ENCODE results near the gene SIVA1.

SIVA1 gene

DNA sequence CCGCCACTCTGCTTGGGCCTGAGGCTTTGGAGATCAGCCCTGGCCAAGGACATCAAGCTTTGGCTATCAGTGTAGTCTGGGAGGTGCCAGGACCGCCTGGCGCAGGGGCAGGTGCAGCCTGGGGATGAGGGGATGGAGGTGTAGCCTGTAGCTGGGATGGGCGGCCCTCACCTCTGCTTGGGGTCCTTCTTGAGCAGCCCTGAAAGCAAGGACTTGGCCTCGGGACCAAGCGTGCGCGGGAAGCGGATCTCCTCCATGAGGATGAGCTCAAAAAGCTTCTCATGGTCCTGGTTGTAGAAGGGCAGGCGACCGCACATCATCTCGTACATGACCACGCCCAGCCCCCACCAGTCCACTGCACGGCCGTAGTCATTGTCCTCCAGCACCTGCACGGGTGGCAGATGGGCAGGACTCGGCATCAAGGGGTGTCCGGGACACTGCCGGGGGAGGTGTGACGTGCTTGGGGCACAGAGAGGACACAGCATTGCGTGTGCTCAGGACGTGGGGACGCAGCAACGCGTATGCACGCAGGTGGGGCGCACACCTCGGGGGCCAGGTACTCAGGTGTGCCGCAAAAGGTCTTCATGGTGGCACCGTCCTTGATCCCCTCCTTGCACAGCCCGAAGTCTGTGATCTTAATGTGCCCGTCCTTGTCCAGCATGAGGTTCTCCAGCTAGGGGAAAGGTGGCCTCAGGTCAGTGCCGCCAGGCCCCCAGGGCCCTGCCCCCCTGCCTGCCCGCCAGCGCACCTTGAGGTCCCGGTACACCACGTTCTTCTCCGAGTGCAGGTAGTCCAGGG, 20.0 kb downstream of the SIVA1 start:
- DNase-seq (no peak), ATAC-seq (replicated peaks) (no peak)
- Mint-ChIP-seq H3K4me1 (peaks cover 12 to 17% of the 10 kb centered on the region in 2 donors), H3K27me3 (no peaks in the 10 kb centered on the region), H3K9me3 (peaks cover 3 to 4% of the 10 kb centered on the region in 2 donors), H3K36me3 (peaks cover 50 to 58% of the 10 kb centered on the region in 2 donors), H3K27ac (peak overlapping the region; percentile 20), H3K4me3 (no peak overlapping the region)

DNA sequence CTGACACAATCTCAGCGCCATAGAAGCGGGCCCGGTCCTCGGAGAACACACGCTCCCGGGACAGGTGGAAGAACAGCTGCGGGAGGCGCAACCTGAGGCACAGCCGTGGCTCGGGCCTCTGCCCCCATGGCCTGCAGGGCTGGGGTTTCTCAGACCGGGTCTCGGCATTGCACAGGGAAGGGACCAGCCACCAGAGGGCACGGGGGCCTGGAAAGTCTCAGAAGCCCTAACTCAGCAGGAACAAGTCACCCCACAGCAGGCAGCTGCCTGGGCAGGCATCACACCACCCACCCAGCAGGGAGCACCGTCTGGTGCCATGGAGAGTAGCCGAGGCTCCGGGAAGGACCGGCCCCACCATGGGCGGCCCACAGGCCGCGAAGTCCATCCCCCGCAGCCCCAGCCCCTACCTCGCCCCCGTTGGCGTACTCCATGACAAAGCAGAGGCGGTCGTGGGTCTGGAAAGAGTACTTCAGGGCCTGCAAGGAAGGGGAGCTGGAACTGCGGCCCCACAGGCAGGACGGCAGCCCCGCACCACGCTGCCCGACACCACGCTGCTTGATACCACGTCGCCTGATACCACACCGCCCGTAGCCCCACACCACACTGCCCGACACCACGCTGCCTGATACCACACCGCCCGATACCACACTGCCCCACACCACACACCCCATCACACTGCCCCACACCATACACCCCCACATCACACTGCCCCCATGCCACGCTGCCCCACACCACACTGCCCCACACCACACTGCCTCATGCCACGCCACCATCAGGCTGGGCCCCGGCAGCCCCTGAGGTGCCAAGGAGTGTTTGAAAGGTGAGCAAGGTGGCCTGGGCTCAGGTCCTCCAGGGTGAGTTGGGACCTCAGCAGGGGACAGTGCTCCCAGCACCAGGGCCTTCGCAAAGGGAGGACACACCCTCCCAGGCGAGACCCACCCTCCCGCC, 20.8 kb downstream of the SIVA1 start:
- Mint-ChIP-seq H3K9me3 (peaks cover 3 to 4% of the 10 kb centered on the region in 2 donors), H3K36me3 (peaks cover 51 to 58% of the 10 kb centered on the region in 2 donors), H3K4me1 (peaks cover 10% of the 10 kb centered on the region in 2 donors), H3K27ac (peak overlapping the region; percentile 20), H3K4me3 (peak overlapping the region in 1 of 2 donors; percentile 25), H3K27me3 (no peaks in the 10 kb centered on the region)
- DNase-seq (no peak), ATAC-seq (replicated peaks) (no peak)

DNA sequence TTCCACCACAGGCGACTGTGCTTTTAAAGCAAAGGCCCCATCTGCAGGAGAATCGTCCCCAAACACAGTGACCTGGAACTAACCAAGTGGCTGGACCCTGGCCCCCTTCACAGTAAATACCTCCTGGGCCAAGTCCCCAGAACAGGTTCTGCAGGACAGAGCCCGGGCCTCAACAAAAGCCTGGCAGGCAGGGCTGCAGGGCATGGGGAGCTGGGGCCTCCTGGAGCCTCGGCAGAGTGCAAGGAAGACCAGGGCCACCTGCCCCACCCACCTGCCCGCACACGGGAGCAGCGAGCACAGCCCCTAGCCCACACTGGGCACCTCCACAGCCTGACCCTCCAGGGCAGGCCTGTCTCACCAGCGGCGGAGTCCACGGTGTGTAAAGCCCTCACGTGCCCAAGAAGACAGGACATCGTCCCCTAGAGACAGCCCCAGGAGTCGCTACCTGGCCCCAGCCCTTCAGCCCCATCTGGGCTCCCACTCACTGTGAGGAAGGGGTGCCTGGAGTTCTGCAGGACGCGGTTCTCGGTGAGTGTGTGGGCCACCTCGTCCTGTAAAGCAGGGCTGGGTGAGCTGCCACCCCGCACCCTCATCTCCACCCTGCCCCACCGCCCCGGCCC, 21.6 kb downstream of the SIVA1 start:
- no peak for DNase-seq
- H3K27ac Mint-ChIP-seq: no peak overlapping the region

DNA sequence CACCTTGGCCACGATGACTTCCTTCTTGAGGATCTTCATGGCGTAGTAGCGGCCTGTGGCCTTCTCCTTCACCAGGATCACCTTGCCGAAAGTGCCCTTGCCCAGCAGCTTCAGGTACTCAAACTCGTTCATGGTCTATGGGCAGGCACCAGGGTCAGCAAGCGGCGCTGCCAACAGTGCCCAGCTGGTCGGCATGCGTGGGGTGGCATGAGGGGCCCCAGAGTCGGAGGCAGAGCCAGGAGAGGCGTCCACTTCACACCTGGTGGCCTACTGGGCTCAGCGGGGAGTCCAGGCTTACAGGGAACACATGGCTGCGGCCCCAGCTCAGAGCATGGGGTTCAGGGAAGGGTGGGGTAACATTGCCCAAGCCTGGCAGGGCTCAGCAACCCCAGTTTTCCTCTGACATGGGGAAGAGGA, 22.1 kb downstream of the SIVA1 start:
- Mint-ChIP-seq H3K36me3 (peaks cover 48 to 50% of the 10 kb centered on the region in 2 donors), H3K9me3 (peaks cover 3 to 4% of the 10 kb centered on the region in 2 donors), H3K27ac (no peak overlapping the region), H3K4me3 (no peak overlapping the region), H3K27me3 (no peaks in the 10 kb centered on the region), H3K4me1 (peaks cover 0 to 4% of the 10 kb centered on the region in 2 donors)
- ATAC-seq (replicated peaks) (no peak), DNase-seq (no peak)

More for the DNA sequence above, 21.6 kb downstream of the SIVA1 start:
- H3K4me1 Mint-ChIP-seq: peaks cover 2 to 6% of the 10 kb centered on the region in 2 donors
- no peak for ATAC-seq (replicated peaks)
- no peak overlapping the region for H3K4me3 Mint-ChIP-seq
- H3K9me3 Mint-ChIP-seq: peaks cover 3 to 4% of the 10 kb centered on the region in 2 donors
- H3K36me3 Mint-ChIP-seq: peaks cover 51 to 55% of the 10 kb centered on the region in 2 donors
- H3K27me3 Mint-ChIP-seq: no peaks in the 10 kb centered on the region

DNA sequence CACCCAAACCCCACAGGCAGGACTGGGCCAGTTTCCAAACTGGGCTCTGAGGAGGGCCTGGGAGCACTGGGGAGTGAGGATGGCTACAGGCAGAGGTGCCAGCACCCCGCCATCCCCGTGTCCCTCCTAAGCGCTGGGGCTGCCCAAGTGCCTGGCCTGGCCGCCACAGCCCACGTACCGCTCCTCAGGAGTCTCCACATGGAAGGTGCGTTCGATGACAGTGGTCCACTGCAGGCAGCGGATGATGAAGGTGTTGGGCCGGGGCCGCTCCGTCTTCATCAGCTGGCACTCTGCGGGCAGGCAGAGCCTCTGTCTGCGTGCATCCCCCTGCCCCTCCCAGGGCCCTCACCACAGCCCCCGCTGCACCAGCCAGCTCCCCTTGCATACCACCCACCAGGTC, 23.5 kb downstream of the SIVA1 start:
- DNase-seq: no peak
- H3K4me1 Mint-ChIP-seq: peaks cover 0 to 2% of the 10 kb centered on the region in 2 donors
- no peaks in the 10 kb centered on the region for H3K9me3 Mint-ChIP-seq
- no peak for ATAC-seq (replicated peaks)
- no peak overlapping the region for H3K4me3 Mint-ChIP-seq
- H3K36me3 Mint-ChIP-seq: peaks cover 38 to 42% of the 10 kb centered on the region in 2 donors
- no peak overlapping the region for H3K27ac Mint-ChIP-seq
- H3K27me3 Mint-ChIP-seq: no peaks in the 10 kb centered on the region

DNA sequence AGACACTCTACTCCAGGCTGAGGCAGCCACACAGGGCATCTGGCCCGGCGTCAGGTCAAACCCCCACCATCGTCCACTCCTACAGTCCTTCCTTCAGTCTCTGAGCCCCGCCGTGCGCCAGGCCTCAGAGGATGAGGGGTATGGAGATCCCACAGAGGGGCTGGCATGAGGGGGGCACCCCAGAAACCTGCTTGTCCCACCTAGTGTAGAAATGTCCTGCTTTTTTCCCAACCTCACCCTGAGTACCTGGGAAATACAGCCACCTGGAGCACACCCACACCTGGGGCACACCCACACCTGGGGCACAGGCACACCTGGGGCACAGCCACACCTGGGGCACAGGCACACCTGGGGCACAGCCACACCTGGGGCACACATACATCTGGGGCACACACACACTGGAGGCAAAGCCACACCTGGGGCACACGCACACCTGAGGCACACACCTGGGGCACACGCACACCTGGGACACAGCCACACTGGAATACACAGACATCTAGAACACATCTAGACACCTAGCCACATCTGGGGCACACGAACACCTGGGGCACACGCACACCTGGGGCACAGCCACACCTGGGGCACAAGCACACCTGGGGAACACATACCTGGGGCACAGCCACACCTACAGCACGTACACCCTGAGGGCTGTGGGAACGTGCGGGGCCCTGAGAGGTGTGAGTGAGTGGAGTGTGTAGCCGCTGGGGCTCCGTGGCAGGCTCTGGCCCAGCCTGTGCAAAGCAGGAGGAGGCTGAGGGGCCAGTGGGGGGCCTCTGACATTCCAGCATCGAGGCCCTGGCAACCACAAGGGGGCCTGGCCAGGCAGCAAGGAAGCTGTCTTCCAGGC, 24.2 kb downstream of the SIVA1 start:
- ATAC-seq (replicated peaks) (no peak), DNase-seq (no peak)
- Mint-ChIP-seq H3K27me3 (no peaks in the 10 kb centered on the region), H3K27ac (no peak overlapping the region), H3K36me3 (peaks cover 30 to 35% of the 10 kb centered on the region in 2 donors), H3K4me3 (no peak overlapping the region), H3K4me1 (peaks cover 0 to 2% of the 10 kb centered on the region in 2 donors), H3K9me3 (no peaks in the 10 kb centered on the region)

DNA sequence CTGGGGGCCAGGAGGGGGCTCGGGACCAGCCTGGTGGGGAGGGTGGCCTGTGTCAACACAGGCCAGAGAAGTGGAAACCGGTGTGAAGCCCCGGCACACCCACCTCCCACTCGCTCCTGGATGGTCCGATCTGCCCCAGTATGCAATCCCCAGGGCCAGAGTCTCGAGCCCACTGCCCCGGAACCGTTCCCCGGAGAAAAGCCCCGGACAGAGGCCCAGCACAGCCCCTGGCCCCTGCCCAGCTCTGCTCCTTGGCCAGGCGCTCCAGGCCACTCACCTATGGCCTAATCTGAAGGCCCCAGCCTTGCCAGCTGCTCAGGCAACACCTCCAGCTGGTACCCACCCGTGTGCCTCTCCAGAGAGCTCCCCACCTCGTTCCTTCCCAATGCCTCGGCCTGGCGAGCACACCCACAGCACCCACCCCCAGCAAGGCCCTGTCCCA, 24.9 kb downstream of the SIVA1 start:
- DNase-seq: no peak
- Mint-ChIP-seq H3K4me1 (peaks cover 2% of the 10 kb centered on the region in 2 donors), H3K4me3 (no peak overlapping the region), H3K27ac (no peak overlapping the region), H3K9me3 (no peaks in the 10 kb centered on the region), H3K36me3 (peaks cover 24 to 29% of the 10 kb centered on the region in 2 donors), H3K27me3 (no peaks in the 10 kb centered on the region)
- no peak for ATAC-seq (replicated peaks)

DNA sequence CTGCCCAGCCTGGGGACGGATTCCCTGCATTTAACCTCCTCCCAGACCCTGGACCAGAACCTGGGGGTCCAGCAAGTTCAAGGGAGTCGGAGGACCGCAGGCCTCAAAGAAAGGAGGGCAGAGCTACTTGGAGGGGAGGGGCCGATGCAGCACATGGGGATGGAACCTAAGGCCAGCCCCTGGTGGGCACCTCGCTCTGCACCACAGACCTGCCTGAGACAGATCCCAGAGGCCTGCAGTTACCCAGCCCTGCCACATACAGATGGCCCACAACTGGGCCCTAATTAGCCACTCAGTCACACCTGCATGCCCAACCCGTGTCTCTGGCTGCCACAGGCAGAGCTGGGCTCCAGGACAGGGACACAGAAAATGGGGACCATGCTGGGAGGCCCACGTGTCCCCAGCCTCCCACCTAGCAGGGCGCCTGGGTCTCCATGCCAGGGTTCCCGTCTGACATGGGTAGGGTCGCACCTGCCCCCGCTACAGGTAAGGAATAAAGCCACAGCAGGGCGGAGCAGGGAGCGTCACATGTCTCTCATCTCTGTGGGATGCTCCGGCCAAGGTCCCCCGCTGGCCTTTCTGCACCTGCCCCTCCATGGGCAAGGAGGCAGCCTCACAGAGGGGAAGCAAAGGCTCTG, 25.9 kb downstream of the SIVA1 start:
- ATAC-seq (replicated peaks): peak in 1 of 2 donors; percentile 25
- H3K4me3 Mint-ChIP-seq: no peak overlapping the region

DNA sequence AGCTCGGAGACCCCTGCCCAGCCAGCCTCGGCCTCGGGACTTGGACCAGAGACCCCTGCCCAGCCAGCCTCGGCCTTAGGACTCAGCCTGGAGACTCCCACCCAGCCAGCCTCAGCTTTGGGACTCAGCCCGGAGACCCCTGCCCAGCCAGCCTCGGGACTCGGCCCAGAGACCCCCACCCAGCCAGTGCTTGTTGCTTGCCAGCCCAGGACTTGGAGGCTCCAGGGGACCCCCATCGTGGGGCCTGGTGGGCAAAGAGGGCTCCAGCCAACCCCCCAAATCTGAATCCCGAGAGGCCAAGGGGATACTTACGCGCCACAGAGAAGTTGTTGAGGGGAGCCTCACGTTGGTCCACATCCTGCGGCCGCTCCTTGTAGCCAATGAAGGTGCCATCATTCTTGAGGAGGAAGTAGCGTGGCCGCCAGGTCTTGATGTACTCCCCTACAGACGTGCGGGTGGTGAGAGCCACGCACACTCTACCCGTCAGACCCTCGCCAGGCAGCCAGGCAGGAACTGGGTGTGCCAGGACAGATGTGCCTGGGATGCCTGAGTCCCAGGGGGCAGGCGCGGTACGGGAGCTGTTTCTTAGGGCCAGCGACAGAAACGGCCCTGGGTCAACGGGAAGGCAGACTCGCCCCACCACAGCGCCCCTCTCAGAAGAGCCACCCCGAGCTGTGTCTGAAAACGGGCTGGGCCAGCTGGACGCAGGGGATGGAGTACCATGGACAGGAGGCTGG, 27.0 kb downstream of the SIVA1 start:
- peaks cover 2 to 5% of the 10 kb centered on the region in 2 donors for H3K4me1 Mint-ChIP-seq
- H3K27me3 Mint-ChIP-seq: no peaks in the 10 kb centered on the region
- no peak for DNase-seq
- H3K9me3 Mint-ChIP-seq: no peaks in the 10 kb centered on the region
- H3K4me3 Mint-ChIP-seq: no peak overlapping the region
- peaks cover 12 to 20% of the 10 kb centered on the region in 2 donors for H3K36me3 Mint-ChIP-seq
- no peak for ATAC-seq (replicated peaks)
- H3K27ac Mint-ChIP-seq: no peak overlapping the region

More for the DNA sequence above, 25.9 kb downstream of the SIVA1 start:
- H3K27me3 Mint-ChIP-seq: no peaks in the 10 kb centered on the region
- no peak overlapping the region for H3K27ac Mint-ChIP-seq
- peaks cover 2 to 5% of the 10 kb centered on the region in 2 donors for H3K4me1 Mint-ChIP-seq
- peaks cover 20 to 22% of the 10 kb centered on the region in 2 donors for H3K36me3 Mint-ChIP-seq
- DNase-seq: no peak
- no peaks in the 10 kb centered on the region for H3K9me3 Mint-ChIP-seq

DNA sequence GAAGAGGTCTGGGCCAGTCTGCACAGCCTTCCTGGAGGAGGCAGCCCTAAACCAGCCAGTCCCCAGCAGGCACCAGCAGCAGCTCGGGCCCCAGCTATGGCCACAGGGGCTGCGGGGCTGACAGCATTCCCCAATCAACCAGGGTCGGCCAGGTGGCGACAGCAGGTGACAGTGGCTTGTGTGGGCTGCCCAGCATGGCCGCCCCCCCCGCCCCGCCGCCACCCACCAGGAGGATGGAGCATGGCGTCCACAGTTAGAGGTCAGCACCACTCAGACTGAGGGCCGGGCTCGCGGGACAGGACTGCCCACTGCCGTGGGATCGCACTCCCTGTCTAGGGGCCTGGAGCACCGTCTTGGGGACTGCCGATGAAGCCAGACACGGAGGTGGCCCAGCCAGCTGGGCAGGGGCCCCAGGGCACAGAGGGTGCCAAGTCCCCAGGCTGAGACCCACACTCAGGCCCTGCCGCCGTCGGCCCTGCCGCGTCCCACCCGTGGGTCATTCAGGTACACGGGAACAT, 27.6 kb downstream of the SIVA1 start:
- Mint-ChIP-seq H3K27ac (no peak overlapping the region), H3K9me3 (no peaks in the 10 kb centered on the region), H3K4me1 (peaks cover 2 to 5% of the 10 kb centered on the region in 2 donors), H3K27me3 (no peaks in the 10 kb centered on the region), H3K36me3 (peaks cover 12 to 20% of the 10 kb centered on the region in 2 donors), H3K4me3 (no peak overlapping the region)
- no peak for ATAC-seq (replicated peaks)
- DNase-seq: no peak

DNA sequence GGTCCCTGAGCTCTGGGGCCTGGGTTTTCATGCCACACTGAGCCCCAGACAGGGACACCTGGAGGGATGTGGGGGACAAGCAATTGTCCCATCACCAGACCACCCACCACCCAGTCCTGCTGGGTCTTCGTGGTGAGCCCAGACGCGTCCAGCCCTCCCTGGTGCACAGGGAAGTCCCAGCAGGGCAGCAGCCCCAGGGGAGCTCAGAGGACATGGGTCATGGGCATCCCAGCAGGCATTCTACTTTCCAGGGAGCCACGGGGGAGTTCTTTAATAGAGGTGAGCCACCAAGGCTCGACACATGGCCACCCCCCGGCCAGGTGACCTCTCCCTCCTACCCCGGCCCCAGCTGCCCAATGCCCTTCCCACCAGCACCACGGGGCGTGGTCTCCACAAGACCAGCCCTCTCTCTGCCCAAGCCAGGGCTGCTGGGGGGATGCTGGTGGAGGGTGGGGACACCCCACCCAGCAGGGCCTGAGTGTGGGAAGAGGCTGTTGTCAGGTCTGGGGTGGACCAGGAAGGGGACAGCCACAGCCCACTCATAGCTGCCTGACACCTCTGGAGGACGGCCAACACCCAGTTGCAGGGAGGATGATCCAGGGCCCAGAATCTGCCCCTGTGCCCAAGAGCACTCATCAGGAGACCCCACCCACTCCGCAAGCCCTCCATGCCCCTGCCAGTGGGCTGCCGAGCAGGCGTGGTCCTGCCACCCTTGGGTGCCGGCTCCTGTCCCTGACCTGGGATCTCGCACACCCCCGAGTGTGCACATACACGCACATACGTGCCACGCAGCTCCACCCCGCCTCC, 28.5 kb downstream of the SIVA1 start:
- no peak for DNase-seq
- H3K4me1 Mint-ChIP-seq: peaks cover 5 to 10% of the 10 kb centered on the region in 2 donors
- H3K36me3 Mint-ChIP-seq: peaks cover 4 to 13% of the 10 kb centered on the region in 2 donors
- H3K9me3 Mint-ChIP-seq: no peaks in the 10 kb centered on the region
- H3K27me3 Mint-ChIP-seq: no peaks in the 10 kb centered on the region
- H3K27ac Mint-ChIP-seq: no peak overlapping the region
- H3K4me3 Mint-ChIP-seq: no peak overlapping the region
- ATAC-seq (replicated peaks): no peak

Data from stimulated activated naive B cell treated with anti-CD40 and anti-IgM and Interleukin-4, amounts not matched to agents 10 μg/mL and 1 μg/mL and 100 μg/mL, for 72 hours (primary cell).